ENCODE measurements around the gene FBXL7.

GRCh38 chr5:15528476-15528875 lies 28.5 kb downstream of the FBXL7 start:
- TF ChIP-seq CTCF (IDR thresholded peaks at IDR 0.05; ENCODE audit: low read depth, low read length) (no peak), POLR2A (IDR thresholded peaks at IDR 0.05; ENCODE audit: extremely low read depth, insufficient read length) (no peak), MYC (IDR thresholded peaks at IDR 0.05; ENCODE audit: low read depth, low read length) (no peak)
- TF ChIP-seq, protein P1, sequence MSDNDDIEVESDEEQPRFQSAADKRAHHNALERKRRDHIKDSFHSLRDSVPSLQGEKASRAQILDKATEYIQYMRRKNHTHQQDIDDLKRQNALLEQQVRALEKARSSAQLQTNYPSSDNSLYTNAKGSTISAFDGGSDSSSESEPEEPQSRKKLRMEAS (IDR thresholded peaks at IDR 0.05; ENCODE audit: low read depth, low read length) = no peak

All from NB4 (cell line).